K562 (cell line): Measurements from ENCODE around the gene CNIH4. TPM values are rescaled to one million over a fixed set of nuclear protein-coding genes. Genes with fewer than 3 reads are reported as not detected.

Experiments
- ATAC-seq: fragments of 200-7000 bp; cut with Tn5 transposase; 3 replicates; pipeline ENCODE4 v1.9.1; 2020; ENCODE audit warnings: moderate library complexity
- BruUV-seq: library from RNA; stranded (reverse); fragments of 400-500 nt; replicated peaks from 2 replicates; lab custom pipeline; 2021; lab: Mats Ljungman, UMichigan
- CTCF ChIA-PET: fragments of 300-600 bp; formaldehyde crosslinking; extraction: SDS; loops from one replicate; lab custom pipeline; 2021; ENCODE audit warnings: low intra/inter-chr PET ratio; lab: Yijun Ruan, JAX
- POLR2A ChIA-PET: fragments of 300-600, 350-650 bp; sonication (Branson Sonifier 250); formaldehyde crosslinking; extraction: SDS; loops from one replicate; lab custom pipeline; 2021; ENCODE audit warnings: antibody characterized with exemption, inconsistent platforms; lab: Yijun Ruan, JAX
- DNase-seq, 4 experiments: peaks; one replicate each; pipeline versions ENCODE4 v3.0.0 to v3.0.0-alpha.2; 2011 to 2018; ENCODE audit warnings: low spot score in 3 of 4, mixed read lengths in 3 of 4; ENCODE audit errors: extremely low read depth in 1 of 4
- FAIRE-seq: peaks from 2 replicates; lab custom pipeline; 2011; peaks lifted over from hg19 to GRCh38; lab: Jason Lieb, UNC
- H2AFZ ChIP-seq: 2 replicates; pipeline ENCODE4 v1.6.0; 2011; ENCODE audit warnings: low read depth, low read length, control low read depth, inconsistent platforms
- H3K27ac ChIP-seq: fragments of 200-600 bp; 3 replicates; pipeline ENCODE4 v1.8.0; 2011; ENCODE audit warnings: low read depth, mild to moderate bottlenecking, control low read depth, inconsistent platforms, low read length, moderate library complexity, mixed read lengths; ENCODE audit errors: extremely low read depth
- H3K27me3 ChIP-seq, 2 experiments: fragments of 300-600 bp in 1 of 2; 2 replicates in 1 of 2; 3 replicates in 1 of 2; pipeline versions ENCODE4 v1.6.0 to v1.8.0; 2011; ENCODE audit warnings: inconsistent platforms in 2 of 2, low read length in 2 of 2, mild to moderate bottlenecking in 1 of 2, mixed read lengths in 1 of 2, moderate library complexity in 1 of 2; ENCODE audit not compliant: control insufficient read depth in 2 of 2, insufficient read depth in 2 of 2
- H3K36me3 ChIP-seq: fragments of 300-600 bp; 3 replicates; pipeline ENCODE4 v1.8.0; 2011; ENCODE audit warnings: mild to moderate bottlenecking, low read length, inconsistent platforms; ENCODE audit not compliant: control insufficient read depth, insufficient read depth
- H3K4me1 ChIP-seq, 2 experiments: fragments of 200-600 bp in 1 of 2; replicated peaks in 1 of 2; 2 replicates in 1 of 2; 3 replicates in 1 of 2; pipeline versions ENCODE4 v1.5.1 to v1.8.0; 2011; ENCODE audit warnings: inconsistent platforms in 2 of 2, low read length in 2 of 2, mild to moderate bottlenecking in 1 of 2, mixed read lengths in 1 of 2, moderate library complexity in 1 of 2; ENCODE audit not compliant: control insufficient read depth in 2 of 2, insufficient read depth in 2 of 2
- H3K4me2 ChIP-seq: 2 replicates; pipeline ENCODE4 v1.6.1; 2011; ENCODE audit warnings: low read length, control low read depth, inconsistent platforms, mixed read lengths; ENCODE audit not compliant: insufficient read depth
- H3K4me3 ChIP-seq: fragments of 200-600 bp; sonication (generic), shearing (Covaris generic); 2 replicates; pipeline ENCODE4 v1.5.1; 2016; ENCODE audit warnings: control low read depth, inconsistent platforms
- H3K79me2 ChIP-seq: fragments of 200-600 bp; 3 replicates; pipeline ENCODE4 v1.8.0; 2011; ENCODE audit warnings: low read length, inconsistent platforms; ENCODE audit not compliant: control insufficient read depth, insufficient read depth
- H3K9ac ChIP-seq, 2 experiments: 2 replicates each; pipeline versions ENCODE4 v1.6.0 to v1.6.1; 2011; ENCODE audit warnings: low read depth in 2 of 2, low read length in 2 of 2, control low read depth in 1 of 2, inconsistent platforms in 1 of 2, mild to moderate bottlenecking in 1 of 2, mixed read lengths in 1 of 2; ENCODE audit not compliant: insufficient read depth in 1 of 2
- H3K9me1 ChIP-seq: one replicate; pipeline ENCODE4 v1.6.0; 2011; ENCODE audit warnings: inconsistent platforms, mild to moderate bottlenecking, low read length, moderate library complexity; ENCODE audit not compliant: control insufficient read depth, insufficient read depth
- H3K9me3 ChIP-seq: replicated peaks from 2 replicates; pipeline ENCODE4 v1.5.1; 2011; ENCODE audit warnings: low read depth, low read length, inconsistent platforms; ENCODE audit not compliant: control insufficient read depth, insufficient read depth
- H4K20me1 ChIP-seq: replicated peaks from 2 replicates; pipeline ENCODE4 v1.6.1; 2011; ENCODE audit warnings: low read length, inconsistent platforms, mixed read lengths; ENCODE audit not compliant: control insufficient read depth, insufficient read depth
- CBFA2T2 ChIP-seq: fragments of 450-650 bp; conservative IDR thresholded peaks from 2 replicates; pipeline ENCODE4 v1.6.1; 2017; ENCODE audit warnings: mild to moderate bottlenecking
- CHAMP1 ChIP-seq: fragments of 450-650 bp; IDR thresholded peaks from 2 replicates; pipeline ENCODE4 v1.6.1; 2016; ENCODE audit warnings: mild to moderate bottlenecking
- HNRNPH1 ChIP-seq: fragments of 200-400 bp; formaldehyde crosslinking; optimal IDR thresholded peaks from 2 replicates; pipeline ENCODE3; 2017; ENCODE audit warnings: low read depth, mild to moderate bottlenecking, low read length, moderate library complexity
- KHSRP ChIP-seq: fragments of 450-650 bp; IDR thresholded peaks from 2 replicates; pipeline ENCODE4 v1.6.1; 2017
- MEIS2 ChIP-seq: fragments of 450-650 bp; IDR thresholded peaks from 2 replicates; pipeline ENCODE4 v1.6.1; 2014; ENCODE audit warnings: mild to moderate bottlenecking; ENCODE audit not compliant: partially characterized antibody
- MYNN ChIP-seq, 2 experiments: sonication (generic); formaldehyde crosslinking in 1 of 2; IDR thresholded peaks; 2 replicates each; pipeline versions ENCODE4 v1.5.0 to v1.6.1; 2016 to 2020; ENCODE audit warnings: antibody characterized with exemption in 1 of 2, missing genetic modification reagents in 1 of 2
- NFYB ChIP-seq: IDR thresholded peaks from 2 replicates; pipeline ENCODE4 v1.6.1; 2011; ENCODE audit warnings: mild to moderate bottlenecking, moderate library complexity; ENCODE audit not compliant: insufficient read length; ENCODE audit errors: extremely low read depth
- NR3C1 ChIP-seq: sonication (generic); formaldehyde crosslinking; IDR thresholded peaks from 2 replicates; pipeline ENCODE4 v1.8.1; 2022; ENCODE audit warnings: missing genetic modification reagents
- NR4A1 ChIP-seq, 2 experiments: fragments of 250-450 bp in 1 of 2; fragments of 450-650 bp in 1 of 2; sonication (Bioruptor Pico) in 1 of 2; IDR thresholded peaks; 2 replicates each; pipeline versions ENCODE4 v1.4.0 to v1.6.1; 2016 to 2020; ENCODE audit warnings: mild to moderate bottlenecking in 2 of 2, missing compliant biosample characterization in 1 of 2, missing genetic modification characterization in 1 of 2, moderate library complexity in 1 of 2
- SMAD4 ChIP-seq: fragments of 250-450 bp; sonication (Bioruptor Pico); conservative IDR thresholded peaks from 2 replicates; pipeline ENCODE4 v1.8.0; 2021; ENCODE audit warnings: inconsistent platforms, mild to moderate bottlenecking, moderate library complexity
- TEAD1 ChIP-seq, 2 experiments: fragments of 450-650 bp in 1 of 2; sonication (generic) in 1 of 2; formaldehyde crosslinking; IDR thresholded peaks; 2 replicates each; pipeline versions ENCODE4 v1.4.0 to v1.8.0; 2020 to 2022; ENCODE audit warnings: mild to moderate bottlenecking in 2 of 2, missing genetic modification reagents in 1 of 2
- TEAD4 ChIP-seq, 2 experiments: sonication (generic) in 1 of 2; formaldehyde crosslinking in 1 of 2; IDR thresholded peaks; 2 replicates each; pipeline versions ENCODE4 v1.6.1 to v1.8.0; 2012 to 2022; ENCODE audit warnings: borderline replicate concordance in 1 of 2, inconsistent platforms in 1 of 2, low read length in 1 of 2, mild to moderate bottlenecking in 1 of 2, missing genetic modification reagents in 1 of 2
- ZC3H11A ChIP-seq: IDR thresholded peaks from 2 replicates; pipeline ENCODE4 v1.6.1; 2012; ENCODE audit warnings: low read depth, low read length, improper control_type of control experiment
- ZNF12 ChIP-seq: sonication (generic); formaldehyde crosslinking; IDR thresholded peaks from 2 replicates; pipeline ENCODE4 v1.4.0; 2020; ENCODE audit warnings: mild to moderate bottlenecking, missing genetic modification reagents
- WGBS: fragments of 100-300 bp; shearing (Covaris generic); methylation state at CpG from one replicate; pipeline ENCODE4 v1.1.6; 2016; ENCODE audit warnings: low coverage, mixed read lengths; ENCODE audit not compliant: insufficient coverage; ENCODE audit errors: missing lambda C conversion rate; 5-methylcytosine and 5-hydroxymethylcytosine counted together
- in situ Hi-C: fragments of 300-500 bp; cut with MboI; formaldehyde crosslinking; loops from 4 replicates; pipeline ENCODE4 v1.15.0; 2018; ENCODE audit warnings: inconsistent platforms, mixed read lengths
- intact Hi-C: fragments of 100-400 bp; cut with micrococcal nuclease; formaldehyde crosslinking; loops from 2 replicates; pipeline ENCODE4 v1.14.2; 2022
- polyA plus RNA-seq, 8 experiments: library from polyadenylated mRNA; depleted of rRNA in 4 of 8; stranded (reverse) in 5 of 8; unstranded in 3 of 8; fragments of >200 nt; fragmentation: Nextera tagmentation in 2 of 8; fragmentation: Illumina TruSeq in 1 of 8; extraction: Ambion mirVana in 2 of 8; extraction: Trizol in 1 of 8; gene quantifications; 2 replicates each; pipeline versions ENCODE4 v1.2.1 to v1.2.3, GENCODE V29; 2011 to 2014; ENCODE audit warnings: inconsistent platforms in 1 of 8, missing spikeins in 1 of 8
- total RNA-seq, 7 experiments: library from RNA; depleted of rRNA in 6 of 7; stranded (reverse); fragments of >200 nt in 6 of 7; fragmentation: Illumina TruSeq in 2 of 7; extraction: Trizol in 2 of 7; gene quantifications; 2 replicates each; pipeline versions ENCODE4 v1.2.1 to v1.2.3, GENCODE V29; 2011 to 2021; ENCODE audit warnings: low replicate concordance in 1 of 7

The CNIH4 gene
- total and polyA plus RNA-seq, 9 of the 15 experiments (the other 6 are each of a cell fraction or from before 2014, with no cell fraction given): 41.3 to 266 (median 61.1) TPM

GRCh38 chr1:224321706-224322105 is 35.0 kb upstream of the CNIH4 start:
- Histone ChIP-seq H4K20me1 (no peaks in the 10 kb centered on the region), H3K79me2 (peaks cover 50% of the 10 kb centered on the region), H3K9ac (no peak overlapping the region), H3K9me3 (no peaks in the 10 kb centered on the region), H3K9me1 (no peaks in the 10 kb centered on the region), H3K27me3 (no peaks in the 10 kb centered on the region), H3K36me3 (peaks cover 42% of the 10 kb centered on the region; the same call in 2 of the 3 replicates), H3K4me2 (no peak overlapping the region), H3K4me3 (no peak overlapping the region), H3K4me1 (peaks cover 0 to 2% of the 10 kb centered on the region in 2 experiments; a peak in 2 of 5 replicates), H3K27ac (no peak overlapping the region), H2AFZ (no peak overlapping the region)
- in situ Hi-C loops (no loop called here), intact Hi-C loops (no loop called here)
- no peak for DNase-seq
- no peak for FAIRE-seq
- TF ChIP-seq ZNF12 (CRISPR knock-in tag) (no peak), NFYB (no peak), NR3C1 (CRISPR knock-in tag) (no peak), KHSRP (no peak)
- ATAC-seq: no peak
- ChIA-PET CTCF (no interaction called here), POLR2A (interaction anchor here (0.9 kb wide), 1 partner anchor 10 kb away, joined by 3 read pairs; no protein-coding TSS in a partner anchor)
- WGBS: 98% methylated on average over 2 of the region's 2 CpGs
- BruUV-seq: no TSS peak

GRCh38 chr1:224325959-224326358 is 30.7 kb upstream of the CNIH4 start:
- no peaks in the 10 kb centered on the region for H4K20me1 ChIP-seq
- H3K4me1 ChIP-seq: peaks cover 9 to 11% of the 10 kb centered on the region in 2 experiments; a peak in 4 of 5 replicates
- no peak overlapping the region for H3K27ac ChIP-seq
- no peak for DNase-seq
- CTCF ChIA-PET: no interaction called here
- no peaks in the 10 kb centered on the region for H3K9me1 ChIP-seq
- H3K36me3 ChIP-seq: peaks cover 32% of the 10 kb centered on the region
- no peak overlapping the region for H3K9ac ChIP-seq
- H2AFZ ChIP-seq: no peak overlapping the region
- no TSS peak for BruUV-seq
- ATAC-seq: no peak
- peaks cover 74% of the 10 kb centered on the region for H3K79me2 ChIP-seq
- POLR2A ChIA-PET: interaction anchor here (0.7 to 2.3 kb wide), 3 partner anchors 9 to 16 kb away, joined by 4 to 8 read pairs (median 6); no protein-coding TSS in a partner anchor
- FAIRE-seq: no peak
- H3K4me2 ChIP-seq: no peak overlapping the region
- H3K9me3 ChIP-seq: no peaks in the 10 kb centered on the region
- in situ Hi-C loops (loop anchor here (25.0 kb wide), 1 partner anchor 214 kb away; the partner anchor contains the start of gene FBXO28), intact Hi-C loops (no loop called here)
- WGBS: 29% methylated on average over 1 of the region's 1 CpG
- H3K4me3 ChIP-seq: no peak overlapping the region
- no peaks in the 10 kb centered on the region for H3K27me3 ChIP-seq
- TF ChIP-seq HNRNPH1 (no peak), TEAD1 (CRISPR knock-in tag; IDR thresholded peaks at IDR 0.05) (no peak), MEIS2 (no peak), ZC3H11A (no peak), MYNN (IDR thresholded peaks at IDR 0.05) (no peak), MYNN (CRISPR knock-in tag; IDR thresholded peaks at IDR 0.05) (no peak), NR4A1 (CRISPR knock-in tag; IDR thresholded peaks at IDR 0.05) (no peak), NR4A1 (tag; IDR thresholded peaks at IDR 0.05) (no peak), CBFA2T2 (peak; percentile 33; the same call in 1 of the 2 replicates), TEAD4 (IDR thresholded peaks at IDR 0.05; ENCODE audit: low read length) (peak; percentile 50; the same call in 1 of the 2 replicates), TEAD4 (CRISPR knock-in tag; IDR thresholded peaks at IDR 0.05; ENCODE audit: borderline replicate concordance) (no peak), CHAMP1 (no peak), SMAD4 (CRISPR knock-in tag) (no peak)
